HCT116 (cell line): ENCODE data around the gene MME. TPM values are rescaled to one million over a fixed set of nuclear protein-coding genes. Genes with fewer than 3 reads are reported as not detected.

Source experiments
- ATAC-seq: fragments of 200-7000 bp; cut with Tn5 transposase; 2 replicates; pipeline ENCODE4 v1.9.1; 2020; ENCODE audit warnings: mild to moderate bottlenecking, moderate library complexity
- BruUV-seq: library from RNA; stranded (reverse); fragments of 400-500 nt; replicated peaks from 2 replicates; lab custom pipeline; 2021; lab: Mats Ljungman, UMichigan
- CTCF ChIA-PET: fragments of 300-600 bp; sonication (Branson Sonifier 250); formaldehyde crosslinking; loops from one replicate; lab custom pipeline; 2021; ENCODE audit warnings: antibody characterized with exemption; lab: Charles Lee
- POLR2A ChIA-PET: fragments of 300-600, 350-600 bp; sonication (Branson Sonifier 250); formaldehyde crosslinking; loops from one replicate; lab custom pipeline; 2021; ENCODE audit warnings: antibody characterized with exemption; lab: Charles Lee
- RAD21 ChIA-PET, 2 experiments: fragments of 300-600 bp; sonication (Branson Sonifier 250); formaldehyde crosslinking; loops; one replicate each; lab custom pipeline; 2023; ENCODE audit warnings: low total read pairs in 2 of 2; ENCODE audit not compliant: uncharacterized antibody in 2 of 2, unreplicated experiment in 2 of 2, low non-redundant PET in 1 of 2; lab: Charles Lee
- DNase-seq: peaks from one replicate; pipeline ENCODE4 v3.0.0-alpha.2; 2010; ENCODE audit warnings: low read depth, low spot score
- H2AFZ ChIP-seq: fragments of 200-600 bp; shearing (Covaris generic), sonication (generic); 2 replicates; pipeline ENCODE4 v1.6.1; 2017; ENCODE audit warnings: low read depth, mixed run types, mixed read lengths, antibody characterized with exemption, low read length; ENCODE audit not compliant: poor library complexity, severe bottlenecking
- H3K27ac ChIP-seq: 2 replicates; pipeline ENCODE4 v1.5.1; 2012; ENCODE audit warnings: low read depth, low read length
- H3K27me3 ChIP-seq: fragments of 200-600 bp; sonication (generic); 2 replicates; pipeline ENCODE4 v1.6.1; 2016; ENCODE audit warnings: mixed run types, low read length, mixed read lengths; ENCODE audit not compliant: insufficient read depth
- H3K36me3 ChIP-seq, 2 experiments: fragments of 200-500 bp in 1 of 2; fragments of 200-600 bp in 1 of 2; sonication (Bioruptor generic) in 1 of 2; sonication (generic) in 1 of 2; 2 replicates each; pipeline versions ENCODE4 v1.5.1 to v1.6.1; 2014 to 2016; ENCODE audit warnings: low read length in 2 of 2, inconsistent platforms in 1 of 2, mixed read lengths in 1 of 2, mixed run types in 1 of 2; ENCODE audit not compliant: insufficient read depth in 2 of 2, control insufficient read depth in 1 of 2
- H3K4me1 ChIP-seq, 2 experiments: fragments of 200-600 bp in 1 of 2; sonication (generic) in 1 of 2; 2 replicates each; pipeline versions ENCODE4 v1.5.1 to v1.6.1; 2012 to 2017; ENCODE audit warnings: low read length in 2 of 2, inconsistent platforms in 1 of 2, mild to moderate bottlenecking in 1 of 2, mixed read lengths in 1 of 2, mixed run types in 1 of 2, moderate library complexity in 1 of 2; ENCODE audit not compliant: insufficient read depth in 2 of 2, control insufficient read depth in 1 of 2
- H3K4me2 ChIP-seq: fragments of 200-600 bp; sonication (generic); 2 replicates; pipeline ENCODE4 v1.6.1; 2017; ENCODE audit warnings: mixed run types, low read length, mixed read lengths
- H3K4me3 ChIP-seq, 2 experiments: fragments of 200-600 bp in 1 of 2; sonication (generic) in 1 of 2; replicated peaks in 1 of 2; 2 replicates each; pipeline ENCODE4 v1.5.1; 2011 to 2016; ENCODE audit warnings: low read length in 2 of 2, control low read depth in 1 of 2, low read depth in 1 of 2, mild to moderate bottlenecking in 1 of 2, mixed read lengths in 1 of 2, mixed run types in 1 of 2
- H3K79me2 ChIP-seq: fragments of 200-600 bp; sonication (generic); 2 replicates; pipeline ENCODE4 v1.6.1; 2017; ENCODE audit warnings: mild to moderate bottlenecking, mixed run types, low read length, moderate library complexity, mixed read lengths; ENCODE audit not compliant: insufficient read depth
- H3K9ac ChIP-seq: fragments of 200-600 bp; sonication (generic); 2 replicates; pipeline ENCODE4 v1.6.1; 2016; ENCODE audit warnings: low read length, mixed read lengths
- H3K9me2 ChIP-seq: fragments of 200-600 bp; sonication (generic), shearing (Covaris generic); 2 replicates; pipeline ENCODE4 v1.6.1; 2017; ENCODE audit warnings: mixed run types, mild to moderate bottlenecking, moderate library complexity; ENCODE audit not compliant: insufficient read depth
- H3K9me3 ChIP-seq, 2 experiments: fragments of 200-500 bp in 1 of 2; fragments of 200-600 bp in 1 of 2; sonication (Bioruptor generic) in 1 of 2; sonication (generic) in 1 of 2; 2 replicates each; pipeline ENCODE4 v1.6.1; 2014 to 2017; ENCODE audit warnings: low read length in 2 of 2, mixed read lengths in 2 of 2, inconsistent platforms in 1 of 2, low read depth in 1 of 2, mild to moderate bottlenecking in 1 of 2, mixed run types in 1 of 2, moderate library complexity in 1 of 2; ENCODE audit not compliant: control insufficient read depth in 1 of 2, insufficient read depth in 1 of 2
- H4K20me1 ChIP-seq: fragments of 200-600 bp; sonication (generic), shearing (Covaris generic); 2 replicates; pipeline ENCODE4 v1.6.1; 2017; ENCODE audit warnings: mixed run types, mild to moderate bottlenecking, moderate library complexity; ENCODE audit not compliant: insufficient read depth
- CEBPB ChIP-seq: IDR thresholded peaks from 2 replicates; pipeline ENCODE4 v1.6.1; 2012; ENCODE audit warnings: low read depth
- CTCF ChIP-seq, 3 experiments: fragments of 200-600 bp in 1 of 3; sonication (generic) in 1 of 3; IDR thresholded peaks in 2 of 3; conservative IDR thresholded peaks in 1 of 3; 2 replicates each; pipeline ENCODE4 v1.5.1; 2012 to 2017; ENCODE audit warnings: low read depth in 2 of 3, low read length in 2 of 3, antibody characterized with exemption in 1 of 3, borderline replicate concordance in 1 of 3, control low read depth in 1 of 3, mild to moderate bottlenecking in 1 of 3, mixed read lengths in 1 of 3, mixed run types in 1 of 3, moderate library complexity in 1 of 3; ENCODE audit not compliant: insufficient read depth in 1 of 3
- ELF1 ChIP-seq: IDR thresholded peaks from 2 replicates; pipeline ENCODE4 v1.6.1; 2012; ENCODE audit warnings: low read depth, borderline replicate concordance
- EZH2 ChIP-seq: fragments of 200-600 bp; sonication (generic); IDR thresholded peaks from 2 replicates; pipeline ENCODE4 v1.6.1; 2017; ENCODE audit warnings: antibody characterized with exemption, mixed run types
- FOSL1 ChIP-seq: IDR thresholded peaks from 2 replicates; pipeline ENCODE4 v1.6.1; 2012; ENCODE audit warnings: low read depth
- MAX ChIP-seq: IDR thresholded peaks from 2 replicates; pipeline ENCODE4 v1.6.1; 2012
- POLR2A ChIP-seq: IDR thresholded peaks from 2 replicates; pipeline ENCODE4 v1.7.0; 2011; ENCODE audit warnings: borderline replicate concordance; ENCODE audit not compliant: insufficient read depth, insufficient read length; ENCODE audit errors: extremely low read depth
- SP1 ChIP-seq: IDR thresholded peaks from 2 replicates; pipeline ENCODE4 v1.6.1; 2012; ENCODE audit warnings: low read depth
- SRF ChIP-seq: IDR thresholded peaks from 2 replicates; pipeline ENCODE4 v1.6.1; 2012; ENCODE audit warnings: low read depth
- TCF7L2 ChIP-seq: IDR thresholded peaks from 2 replicates; pipeline ENCODE4 v1.7.0; 2011; ENCODE audit warnings: borderline replicate concordance, inconsistent platforms; ENCODE audit not compliant: insufficient read depth, insufficient read length; ENCODE audit errors: extremely low read depth
- intact Hi-C: fragments of 100-400 bp; cut with micrococcal nuclease; formaldehyde crosslinking; loops from 2 replicates; pipeline ENCODE4 v1.10.0; 2022
- total RNA-seq: library from RNA; stranded (reverse); gene quantifications from one replicate; pipeline ENCODE4 v1.2.1, GENCODE V29; 2021; ENCODE audit not compliant: unreplicated experiment
- TF ChIP-seq, protein P1 (sequence below): IDR thresholded peaks from 2 replicates; pipeline ENCODE4 v1.6.1; 2012; ENCODE audit warnings: low read depth

The MME gene
- total RNA-seq, 1 experiment from 2014 or later, result 0.34 TPM

GRCh38 chr3:155217591-155217990 lies 137.5 kb downstream of the MME start:
- no peaks in the 10 kb centered on the region for H3K4me1 ChIP-seq
- no peaks in the 10 kb centered on the region for H3K36me3 ChIP-seq
- H2AFZ ChIP-seq, result no peak overlapping the region
- DNase-seq, result no peak
- no peaks in the 10 kb centered on the region for H3K79me2 ChIP-seq
- no peak overlapping the region for H3K4me2 ChIP-seq
- H3K9ac ChIP-seq, result no peak overlapping the region
- H3K27me3 ChIP-seq, result no peaks in the 10 kb centered on the region
- RAD21 ChIA-PET, result no interaction called here
- ATAC-seq, result no peak
- intact Hi-C loops, result no loop called here
- TF ChIP-seq SP1, result no peak
- TF ChIP-seq, protein P1, sequence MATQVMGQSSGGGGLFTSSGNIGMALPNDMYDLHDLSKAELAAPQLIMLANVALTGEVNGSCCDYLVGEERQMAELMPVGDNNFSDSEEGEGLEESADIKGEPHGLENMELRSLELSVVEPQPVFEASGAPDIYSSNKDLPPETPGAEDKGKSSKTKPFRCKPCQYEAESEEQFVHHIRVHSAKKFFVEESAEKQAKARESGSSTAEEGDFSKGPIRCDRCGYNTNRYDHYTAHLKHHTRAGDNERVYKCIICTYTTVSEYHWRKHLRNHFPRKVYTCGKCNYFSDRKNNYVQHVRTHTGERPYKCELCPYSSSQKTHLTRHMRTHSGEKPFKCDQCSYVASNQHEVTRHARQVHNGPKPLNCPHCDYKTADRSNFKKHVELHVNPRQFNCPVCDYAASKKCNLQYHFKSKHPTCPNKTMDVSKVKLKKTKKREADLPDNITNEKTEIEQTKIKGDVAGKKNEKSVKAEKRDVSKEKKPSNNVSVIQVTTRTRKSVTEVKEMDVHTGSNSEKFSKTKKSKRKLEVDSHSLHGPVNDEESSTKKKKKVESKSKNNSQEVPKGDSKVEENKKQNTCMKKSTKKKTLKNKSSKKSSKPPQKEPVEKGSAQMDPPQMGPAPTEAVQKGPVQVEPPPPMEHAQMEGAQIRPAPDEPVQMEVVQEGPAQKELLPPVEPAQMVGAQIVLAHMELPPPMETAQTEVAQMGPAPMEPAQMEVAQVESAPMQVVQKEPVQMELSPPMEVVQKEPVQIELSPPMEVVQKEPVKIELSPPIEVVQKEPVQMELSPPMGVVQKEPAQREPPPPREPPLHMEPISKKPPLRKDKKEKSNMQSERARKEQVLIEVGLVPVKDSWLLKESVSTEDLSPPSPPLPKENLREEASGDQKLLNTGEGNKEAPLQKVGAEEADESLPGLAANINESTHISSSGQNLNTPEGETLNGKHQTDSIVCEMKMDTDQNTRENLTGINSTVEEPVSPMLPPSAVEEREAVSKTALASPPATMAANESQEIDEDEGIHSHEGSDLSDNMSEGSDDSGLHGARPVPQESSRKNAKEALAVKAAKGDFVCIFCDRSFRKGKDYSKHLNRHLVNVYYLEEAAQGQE, result no peak
- TF ChIP-seq FOSL1, result no peak
- TF ChIP-seq MAX, result no peak
- TF ChIP-seq ELF1, result no peak
- TF ChIP-seq EZH2, result no peak
- TF ChIP-seq SRF, result no peak
- TF ChIP-seq, all 23 proteins: peak for 0
- Histone ChIP-seq H3K9me3 (no peaks in the 10 kb centered on the region), H3K9me2 (no peaks in the 10 kb centered on the region), H4K20me1 (no peaks in the 10 kb centered on the region), H3K4me3 (no peak overlapping the region), H3K27ac (no peak overlapping the region)
- CTCF ChIA-PET, result no interaction called here
- no TSS peak for BruUV-seq
- POLR2A ChIA-PET, result no interaction called here

DNA sequence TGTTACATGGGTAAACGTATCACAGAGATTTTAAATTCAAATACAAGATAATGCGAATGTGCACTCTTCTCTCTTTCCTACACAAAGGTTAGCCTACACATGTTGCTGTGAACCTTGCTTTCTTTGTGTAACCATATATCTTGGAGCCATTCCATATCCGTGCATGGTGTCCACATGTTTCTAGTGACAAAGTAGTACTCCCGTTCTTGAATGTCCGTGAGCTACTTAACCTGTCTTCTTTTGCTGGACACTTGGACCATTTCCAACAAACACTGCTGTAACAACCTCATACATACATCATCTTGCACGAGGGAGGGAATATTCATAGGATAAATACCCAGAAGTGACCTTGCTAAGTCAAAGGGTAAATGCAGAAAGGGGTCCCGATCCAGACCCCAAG lies 138.3 kb downstream of the MME start:
- Histone ChIP-seq H3K36me3 (no peaks in the 10 kb centered on the region), H3K4me3 (no peak overlapping the region), H3K4me2 (no peak overlapping the region), H3K9ac (no peak overlapping the region), H4K20me1 (no peaks in the 10 kb centered on the region), H2AFZ (no peak overlapping the region), H3K27ac (no peak overlapping the region), H3K4me1 (no peaks in the 10 kb centered on the region), H3K9me3 (no peaks in the 10 kb centered on the region), H3K27me3 (no peaks in the 10 kb centered on the region), H3K9me2 (no peaks in the 10 kb centered on the region), H3K79me2 (no peaks in the 10 kb centered on the region)
- DNase-seq (no peak), ATAC-seq (no peak)
- ChIA-PET CTCF (no interaction called here), POLR2A (no interaction called here), RAD21 (no interaction called here)
- no TSS peak for BruUV-seq
- intact Hi-C loops, result no loop called here
- TF ChIP-seq ELF1 (no peak), TCF7L2 (no peak), CTCF (IDR thresholded peaks at IDR 0.05 in 2 of 3, conservative IDR thresholded peaks at IDR 0.05 in 1 of 3; ENCODE audit: borderline replicate concordance in 1 of 3, insufficient read depth in 1 of 3, low read depth in 2 of 3, low read length in 2 of 3) (no peak), CEBPB (no peak), SRF (no peak), POLR2A (no peak)
- TF ChIP-seq, protein P1, result no peak
